ENCODE results near the gene PLCXD1. TPM values are rescaled to one million over a fixed set of nuclear protein-coding genes. Genes with fewer than 3 reads are reported as not detected.
"Not testable (repeated sequence)": the region's sequence is repeated elsewhere in the genome, so short reads cannot be mapped to it uniquely, and the experiment has no call there.

PLCXD1 gene
- total and polyA plus RNA-seq, 2 experiments from 2014 or later, result 48.7 to 112 TPM

GRCh38 chrX:255923-256331 lies 25.3 kb upstream of the PLCXD1 start (continued):
- TF ChIP-seq ZNF462 (CRISPR knock-in tag; IDR thresholded peaks at IDR 0.05) (no peak), REST (IDR thresholded peaks at IDR 0.05; ENCODE audit: unreplicated experiment) (no peak), NANOG (IDR thresholded peaks at IDR 0.05; ENCODE audit: borderline replicate concordance) (no peak), EZH2 (IDR thresholded peaks at IDR 0.05; ENCODE audit: low read depth, unreplicated experiment) (no peak), POLR2AphosphoS5 (IDR thresholded peaks at IDR 0.05; ENCODE audit: low read depth) (no peak), ZNF114 (CRISPR knock-in tag; IDR thresholded peaks at IDR 0.05) (no peak), EZH2phosphoT487 (IDR thresholded peaks at IDR 0.05; ENCODE audit: unreplicated experiment) (no peak), CREB1 (CRISPR knock-in tag; IDR thresholded peaks at IDR 0.05; ENCODE audit: low read depth) (no peak), ZNF331 (CRISPR knock-in tag; IDR thresholded peaks at IDR 0.05; ENCODE audit: low read depth) (no peak)

- not testable (repeated sequence) for H3K27me3 ChIP-seq (ENCODE audit: insufficient read depth); DNase-seq (ENCODE audit: low spot score); H3K4me3 Mint-ChIP-seq; H3K27ac Mint-ChIP-seq; H3K27me3 Mint-ChIP-seq (ENCODE audit: insufficient read depth, low read depth, poor library complexity); H3K9me2 ChIP-seq (ENCODE audit: insufficient read depth); H2AFZ ChIP-seq; H3K4me2 ChIP-seq; H3K4me1 Mint-ChIP-seq; H3K36me3 ChIP-seq (ENCODE audit: insufficient read depth); ATAC-seq; H4K20me1 ChIP-seq (replicated peaks; ENCODE audit: insufficient read depth); H3K4me3 ChIP-seq; H3K79me2 ChIP-seq (replicated peaks; ENCODE audit: insufficient read depth); H3K4me1 ChIP-seq (ENCODE audit: insufficient read depth); H3K27ac ChIP-seq (ENCODE audit: low read depth)
- Mint-ChIP-seq H3K9me3 (peaks cover 73% of the 10 kb centered on the region), H3K36me3 (ENCODE audit: low read depth) (peaks cover 22% of the 10 kb centered on the region)
- peaks cover 12% of the 10 kb centered on the region; the same call in 1 of the 2 replicates for H3F3A ChIP-seq (replicated peaks; ENCODE audit: low read depth)
Measured at GRCh38 chrX:257054-257453, 24.1 kb upstream of the PLCXD1 start.
